Ishikawa (cell line): Measurements from ENCODE around the gene RECK.
A peak's percentile ranks its signal among the peaks of the same experiment; 100 is the strongest.

Source experiments
- CEBPB ChIP-seq: IDR thresholded peaks from 2 replicates; pipeline ENCODE4 v1.6.1; 2012
- CREB1 ChIP-seq: IDR thresholded peaks from 2 replicates; pipeline ENCODE4 v1.6.1; 2012; ENCODE audit warnings: low read depth
- EGR1 ChIP-seq: IDR thresholded peaks from 2 replicates; pipeline ENCODE4 v1.6.1; 2012
- EP300 ChIP-seq: IDR thresholded peaks from 2 replicates; pipeline ENCODE4 v1.6.1; 2012; ENCODE audit warnings: borderline replicate concordance
- FOXM1 ChIP-seq: IDR thresholded peaks from 2 replicates; pipeline ENCODE4 v1.6.1; 2012; ENCODE audit warnings: low read depth, borderline replicate concordance
- MAX ChIP-seq: IDR thresholded peaks from 2 replicates; pipeline ENCODE4 v1.6.1; 2012
- NFIC ChIP-seq: IDR thresholded peaks from 2 replicates; pipeline ENCODE4 v1.6.1; 2012
- RAD21 ChIP-seq: IDR thresholded peaks from 2 replicates; pipeline ENCODE4 v1.6.1; 2012; ENCODE audit warnings: low read depth
- REST ChIP-seq: IDR thresholded peaks from 2 replicates; pipeline ENCODE4 v1.6.1; 2012; ENCODE audit warnings: low read depth, mild to moderate bottlenecking
- TAF1 ChIP-seq: IDR thresholded peaks from 2 replicates; pipeline ENCODE4 v1.6.1; 2012; ENCODE audit warnings: low read depth, mild to moderate bottlenecking
- TCF12 ChIP-seq: IDR thresholded peaks from 2 replicates; pipeline ENCODE4 v1.6.1; 2012; ENCODE audit warnings: low read depth
- TEAD4 ChIP-seq: IDR thresholded peaks from 2 replicates; pipeline ENCODE4 v1.6.1; 2012
- USF1 ChIP-seq: IDR thresholded peaks from 2 replicates; pipeline ENCODE4 v1.6.1; 2012
- YY1 ChIP-seq: IDR thresholded peaks from 2 replicates; pipeline ENCODE4 v1.6.1; 2012; ENCODE audit warnings: low read depth
- ZBTB7A ChIP-seq: IDR thresholded peaks from 2 replicates; pipeline ENCODE4 v1.6.1; 2012; ENCODE audit warnings: low read depth

RECK gene

GRCh38 chr9:36036780-36037548, at the start of gene RECK:
TSS of gene RECK (plus strand) at chr9:36036913. CDS start at chr9:36036999, 86 bp downstream.
- TF ChIP-seq REST (no peak), MAX (no peak; the same call in 1 of the 2 replicates), CEBPB (no peak), TCF12 (no peak), YY1 (peak; percentile 81), RAD21 (no peak), EP300 (no peak), ZBTB7A (peak; percentile 100), FOXM1 (no peak), EGR1 (no peak), USF1 (no peak), NFIC (no peak), CREB1 (no peak), TEAD4 (no peak), TAF1 (peak; percentile 35; the same call in 1 of the 2 replicates)

- no peak for TF ChIP-seq TCF12
- TF ChIP-seq REST, result no peak
- TF ChIP-seq CREB1, result no peak
- TF ChIP-seq ZBTB7A, result no peak
- TF ChIP-seq CEBPB, result no peak
- TF ChIP-seq EP300, result no peak
- TF ChIP-seq YY1, result no peak
- TF ChIP-seq EGR1, result no peak
- no peak for TF ChIP-seq FOXM1
- TF ChIP-seq MAX, result no peak
- no peak for TF ChIP-seq NFIC
- no peak for TF ChIP-seq TEAD4
- TF ChIP-seq USF1, result no peak
- TF ChIP-seq TAF1, result no peak
- TF ChIP-seq RAD21, result no peak
These were observed 46.6 kb upstream of the RECK start for GRCh38 chr9:35990155-35990554.

- TF ChIP-seq CREB1, result no peak
- TF ChIP-seq NFIC, result no peak
- TF ChIP-seq ZBTB7A, result no peak
- TF ChIP-seq CEBPB, result no peak
- no peak for TF ChIP-seq EGR1
- TF ChIP-seq MAX, result no peak
- TF ChIP-seq REST, result no peak
- TF ChIP-seq FOXM1, result no peak
- no peak for TF ChIP-seq TEAD4
- no peak for TF ChIP-seq EP300
- no peak for TF ChIP-seq TAF1
- no peak for TF ChIP-seq USF1
- no peak for TF ChIP-seq TCF12
- TF ChIP-seq YY1, result no peak
- no peak for TF ChIP-seq RAD21
These were observed 42.6 kb upstream of the RECK start for GRCh38 chr9:35993976-35994720.
